Measurements from ENCODE around the gene APBA3. TPM values are rescaled to one million over a fixed set of nuclear protein-coding genes. Genes with fewer than 3 reads are reported as not detected.

APBA3 gene
- total and polyA plus RNA-seq, 9 of the 15 experiments (the other 6 are each of a cell fraction or from before 2014, with no cell fraction given) = 0.10 to 29.5 (median 11.5) TPM

DNA sequence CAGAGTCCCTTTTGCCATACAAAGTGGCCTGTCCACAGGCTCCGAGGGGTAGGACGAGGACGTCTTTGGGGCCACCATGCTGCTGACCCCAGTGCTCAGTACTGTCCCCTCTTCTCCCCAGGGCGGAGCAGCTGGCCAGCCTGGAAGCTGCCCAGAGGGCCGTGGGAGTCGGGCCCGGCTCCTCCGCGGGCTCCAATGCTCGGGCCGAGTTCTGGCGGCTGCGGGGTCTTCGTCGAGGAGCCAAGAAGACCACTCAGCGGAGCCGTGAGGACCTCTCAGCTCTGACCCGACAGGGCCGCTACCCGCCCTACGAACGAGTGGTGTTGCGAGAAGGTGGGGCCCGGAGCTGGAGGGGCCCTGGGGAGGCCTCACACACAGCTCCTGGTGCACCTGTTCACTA lies 21.1 kb downstream of the APBA3 start (continued):
- TF ChIP-seq STAT6 (CRISPR knock-in tag; IDR thresholded peaks at IDR 0.05) = no peak
- no peak for TF ChIP-seq CBX1 (IDR thresholded peaks at IDR 0.05; ENCODE audit: low read depth)
- TF ChIP-seq NEUROD1 (IDR thresholded peaks at IDR 0.05; ENCODE audit: borderline replicate concordance, low read depth, low read length, partially characterized antibody) = no peak
- TF ChIP-seq PHF21A (IDR thresholded peaks at IDR 0.05; ENCODE audit: borderline replicate concordance, low read depth) = no peak
- TF ChIP-seq, protein P1, sequence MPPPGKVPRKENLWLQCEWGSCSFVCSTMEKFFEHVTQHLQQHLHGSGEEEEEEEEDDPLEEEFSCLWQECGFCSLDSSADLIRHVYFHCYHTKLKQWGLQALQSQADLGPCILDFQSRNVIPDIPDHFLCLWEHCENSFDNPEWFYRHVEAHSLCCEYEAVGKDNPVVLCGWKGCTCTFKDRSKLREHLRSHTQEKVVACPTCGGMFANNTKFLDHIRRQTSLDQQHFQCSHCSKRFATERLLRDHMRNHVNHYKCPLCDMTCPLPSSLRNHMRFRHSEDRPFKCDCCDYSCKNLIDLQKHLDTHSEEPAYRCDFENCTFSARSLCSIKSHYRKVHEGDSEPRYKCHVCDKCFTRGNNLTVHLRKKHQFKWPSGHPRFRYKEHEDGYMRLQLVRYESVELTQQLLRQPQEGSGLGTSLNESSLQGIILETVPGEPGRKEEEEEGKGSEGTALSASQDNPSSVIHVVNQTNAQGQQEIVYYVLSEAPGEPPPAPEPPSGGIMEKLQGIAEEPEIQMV (tag; conservative IDR thresholded peaks at IDR 0.05; ENCODE audit: low read depth) = no peak
- no peak for TF ChIP-seq DDX20 (tag; IDR thresholded peaks at IDR 0.05; ENCODE audit: low read depth)
- TF ChIP-seq BACH1 (tag; IDR thresholded peaks at IDR 0.05) = no peak
